Lower lobe of right lung (tissue), 2 donors: ENCODE measurements around the gene PDAP1. TPM values are rescaled to one million over a fixed set of nuclear protein-coding genes. Genes with fewer than 3 reads are reported as not detected.

Source experiments
- ATAC-seq, 2 donors: fragments of 200-7000 bp; cut with Tn5 transposase; one replicate each; pipeline ENCODE4 v1.9.1; 2020 to 2022; ENCODE audit warnings: mild to moderate bottlenecking in 2 of 2, moderate library complexity in 2 of 2
- DNase-seq: peaks from one replicate; pipeline ENCODE4 v3.0.0-alpha.2; 2020
- H3K27ac ChIP-seq: fragments of 200-600 bp; one replicate; pipeline ENCODE4 v1.8.0; 2022
- H3K27me3 ChIP-seq: fragments of 200-600 bp; one replicate; pipeline ENCODE4 v1.8.0; 2022; ENCODE audit warnings: low read depth
- H3K36me3 ChIP-seq: fragments of 200-600 bp; one replicate; pipeline ENCODE4 v1.8.0; 2022; ENCODE audit warnings: mild to moderate bottlenecking
- H3K4me1 ChIP-seq: fragments of 200-600 bp; one replicate; pipeline ENCODE4 v1.8.0; 2022
- H3K4me3 ChIP-seq: fragments of 200-600 bp; one replicate; pipeline ENCODE4 v1.8.0; 2022; ENCODE audit warnings: mild to moderate bottlenecking
- H3K9me3 ChIP-seq: fragments of 200-600 bp; one replicate; pipeline ENCODE4 v1.8.0; 2022
- intact Hi-C: fragments of 100-400 bp; cut with DNase I; formaldehyde crosslinking; loops from one replicate; pipeline ENCODE4 v1.11.0; 2022
- total RNA-seq: library from RNA; stranded (reverse); fragmentation: NEBNext Ultra II Directional; extraction: Animal tissue kit (Norgen Biotek cat#: 25700); gene quantifications from one replicate; pipeline ENCODE4 v1.2.1, GENCODE V29; 2021
- TF ChIP-seq, protein P1 (sequence below): fragments of 200-600 bp; IDR thresholded peaks from one replicate; pipeline ENCODE4 v1.8.0; 2022; ENCODE audit warnings: antibody characterized with exemption, mild to moderate bottlenecking
- donor health status: DM: no; HTN: yes; CAD: no; lungs with severe emphysema.

PDAP1 gene
- total RNA-seq, 1 donor from 2014 or later: 61.6 TPM

DNA sequence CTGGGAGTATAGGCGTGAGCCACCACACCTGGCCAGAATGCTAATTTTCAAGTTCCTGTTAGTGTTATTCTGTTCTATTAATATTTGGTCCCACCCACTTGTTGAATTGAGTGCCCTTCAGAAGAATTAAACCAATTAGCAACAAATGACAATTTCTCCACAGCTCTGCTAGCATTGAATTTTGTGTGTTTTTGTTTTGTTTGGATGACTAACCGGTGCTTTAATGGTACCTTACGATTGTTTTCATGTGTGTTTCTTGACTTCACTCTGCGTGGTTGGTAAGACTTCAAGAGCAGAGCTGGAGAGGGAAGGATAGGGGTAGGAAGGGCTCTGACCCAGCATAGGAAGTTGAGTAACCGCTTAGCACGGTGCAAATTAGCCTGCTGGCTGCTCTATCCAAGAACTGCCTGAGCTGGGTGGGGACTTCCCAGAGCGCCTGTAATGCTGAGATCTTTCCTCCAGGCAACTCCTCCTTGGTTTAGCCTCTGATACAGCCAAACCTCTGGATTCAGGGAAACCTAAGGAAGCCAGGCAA is 29.3 kb downstream of the PDAP1 start:
- Histone ChIP-seq H3K4me3 (peak overlapping the region; percentile 40), H3K27me3 (no peaks in the 10 kb centered on the region), H3K9me3 (no peaks in the 10 kb centered on the region), H3K36me3 (peaks cover 38% of the 10 kb centered on the region), H3K27ac (peak overlapping the region; percentile 88), H3K4me1 (peaks cover 67% of the 10 kb centered on the region)
- ATAC-seq (peak; percentile 74 to 75), DNase-seq (peak; percentile 70)
- intact Hi-C loops: no loop called here
- TF ChIP-seq, protein P1, sequence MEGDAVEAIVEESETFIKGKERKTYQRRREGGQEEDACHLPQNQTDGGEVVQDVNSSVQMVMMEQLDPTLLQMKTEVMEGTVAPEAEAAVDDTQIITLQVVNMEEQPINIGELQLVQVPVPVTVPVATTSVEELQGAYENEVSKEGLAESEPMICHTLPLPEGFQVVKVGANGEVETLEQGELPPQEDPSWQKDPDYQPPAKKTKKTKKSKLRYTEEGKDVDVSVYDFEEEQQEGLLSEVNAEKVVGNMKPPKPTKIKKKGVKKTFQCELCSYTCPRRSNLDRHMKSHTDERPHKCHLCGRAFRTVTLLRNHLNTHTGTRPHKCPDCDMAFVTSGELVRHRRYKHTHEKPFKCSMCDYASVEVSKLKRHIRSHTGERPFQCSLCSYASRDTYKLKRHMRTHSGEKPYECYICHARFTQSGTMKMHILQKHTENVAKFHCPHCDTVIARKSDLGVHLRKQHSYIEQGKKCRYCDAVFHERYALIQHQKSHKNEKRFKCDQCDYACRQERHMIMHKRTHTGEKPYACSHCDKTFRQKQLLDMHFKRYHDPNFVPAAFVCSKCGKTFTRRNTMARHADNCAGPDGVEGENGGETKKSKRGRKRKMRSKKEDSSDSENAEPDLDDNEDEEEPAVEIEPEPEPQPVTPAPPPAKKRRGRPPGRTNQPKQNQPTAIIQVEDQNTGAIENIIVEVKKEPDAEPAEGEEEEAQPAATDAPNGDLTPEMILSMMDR: no peak

DNA sequence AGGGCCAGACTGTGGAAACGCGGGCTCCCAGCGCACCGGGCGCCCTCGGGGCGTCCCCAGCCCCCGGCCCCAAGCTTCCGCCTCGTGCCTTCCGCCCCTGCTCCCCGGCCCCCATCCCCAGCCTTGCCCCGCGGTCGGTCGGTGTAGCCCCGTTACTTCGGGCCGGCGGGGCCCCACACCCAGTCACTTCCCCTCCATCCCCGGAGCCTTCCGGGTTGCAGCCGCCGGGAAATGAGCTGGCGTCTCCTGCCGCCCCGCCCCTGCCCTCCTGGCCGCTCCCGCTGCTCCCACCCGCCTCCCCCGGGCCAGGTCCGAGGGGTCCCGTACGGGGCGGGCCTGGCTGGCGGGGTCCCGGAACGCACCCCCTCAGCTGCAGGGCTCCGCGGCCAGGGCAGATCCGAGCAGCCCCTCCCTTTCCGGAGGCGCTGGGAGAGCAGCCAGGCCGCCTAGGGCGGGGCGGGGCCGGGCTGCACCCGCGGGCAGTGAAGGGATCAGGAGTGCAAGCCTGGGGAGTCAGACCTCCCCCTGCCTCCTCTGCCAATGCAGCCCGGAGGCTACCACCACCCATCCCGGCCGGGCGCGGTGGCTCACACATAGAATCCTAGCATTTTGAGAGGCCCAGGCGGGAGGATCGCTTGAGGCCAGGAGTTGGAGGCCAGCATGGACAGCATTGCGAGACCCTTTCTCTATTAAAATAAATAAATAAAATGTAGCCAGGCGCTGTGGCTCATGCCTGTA is 33.2 kb downstream of the PDAP1 start:
- H3K27ac ChIP-seq: peak overlapping the region; percentile 93
- peak overlapping the region; percentile 96 for H3K4me3 ChIP-seq
- ATAC-seq (peak; percentile 79 to 84), DNase-seq (peak; percentile 89)
- intact Hi-C loops: no loop called here
- H3K4me1 ChIP-seq: peaks cover 67% of the 10 kb centered on the region
- no peaks in the 10 kb centered on the region for H3K9me3 ChIP-seq
- peaks cover 21% of the 10 kb centered on the region for H3K36me3 ChIP-seq
- TF ChIP-seq, protein P1: no peak
- no peaks in the 10 kb centered on the region for H3K27me3 ChIP-seq

DNA sequence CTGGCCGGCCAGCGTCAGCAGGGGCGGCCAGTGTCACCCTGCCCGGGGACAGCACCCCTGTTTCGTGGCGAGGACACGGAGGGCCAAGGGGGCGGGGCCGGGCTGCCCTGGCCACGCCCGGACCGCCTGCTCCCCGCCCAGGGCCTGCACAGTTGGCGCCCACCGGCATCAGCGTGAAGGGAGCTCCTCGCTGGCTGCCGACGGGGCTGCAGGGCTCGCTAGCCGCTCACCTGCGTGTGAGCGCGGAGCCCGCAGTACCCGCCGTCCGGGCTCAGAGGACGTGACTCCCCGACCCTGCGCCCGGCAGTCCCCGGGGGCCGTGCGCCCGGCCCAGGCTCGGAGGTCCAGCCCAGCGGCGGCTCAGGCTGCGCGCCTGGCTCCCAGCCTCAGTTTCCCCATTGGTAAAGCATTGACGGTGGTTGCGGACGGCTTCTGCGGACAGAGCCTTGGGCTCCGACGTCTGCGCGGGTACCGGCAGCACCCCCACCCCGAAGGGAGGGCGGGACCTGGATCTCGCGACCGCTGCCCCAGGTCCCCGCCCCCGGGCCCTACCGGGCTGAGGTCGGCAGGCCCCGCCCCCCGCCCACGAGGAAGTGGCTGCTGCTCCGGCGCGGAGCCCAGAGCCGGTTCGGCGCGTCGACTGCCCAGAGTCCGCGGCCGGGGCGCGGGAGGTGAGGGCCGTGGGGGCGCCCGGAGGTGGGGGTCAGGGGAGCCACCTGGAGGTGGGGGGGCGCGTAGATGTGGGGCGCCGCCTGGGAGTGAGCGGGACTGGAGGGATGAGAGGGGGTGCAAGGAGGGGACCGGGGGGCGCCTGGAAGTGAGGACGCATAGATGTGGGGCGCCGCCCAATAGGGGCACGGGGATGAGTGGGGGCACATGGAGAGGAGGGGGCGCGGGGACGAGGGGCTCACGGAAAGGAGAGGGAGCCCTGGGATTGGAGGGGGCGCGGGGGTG is 34.0 kb downstream of the PDAP1 start, which contains the start of gene ARPC1B:
Gene ARPC1B (plus strand): TSS at position 620 of the 954 bp plus-strand sequence. CDS start 10,985 bp downstream, outside the sequence.
- DNase-seq: peak; percentile 94
- intact Hi-C loops: no loop called here
- peak; percentile 89 to 91 for ATAC-seq
- Histone ChIP-seq H3K4me3 (peak within 1 kb of the TSS; percentile 96), H3K9me3 (no peaks in the 10 kb centered on the region), H3K27me3 (no peaks in the 10 kb centered on the region), H3K27ac (peak within 1 kb of the TSS; percentile 93), H3K4me1 (peaks cover 62% of the 10 kb centered on the region), H3K36me3 (peaks cover 21% of the 10 kb centered on the region)
- TF ChIP-seq, protein P1: no peak

DNA sequence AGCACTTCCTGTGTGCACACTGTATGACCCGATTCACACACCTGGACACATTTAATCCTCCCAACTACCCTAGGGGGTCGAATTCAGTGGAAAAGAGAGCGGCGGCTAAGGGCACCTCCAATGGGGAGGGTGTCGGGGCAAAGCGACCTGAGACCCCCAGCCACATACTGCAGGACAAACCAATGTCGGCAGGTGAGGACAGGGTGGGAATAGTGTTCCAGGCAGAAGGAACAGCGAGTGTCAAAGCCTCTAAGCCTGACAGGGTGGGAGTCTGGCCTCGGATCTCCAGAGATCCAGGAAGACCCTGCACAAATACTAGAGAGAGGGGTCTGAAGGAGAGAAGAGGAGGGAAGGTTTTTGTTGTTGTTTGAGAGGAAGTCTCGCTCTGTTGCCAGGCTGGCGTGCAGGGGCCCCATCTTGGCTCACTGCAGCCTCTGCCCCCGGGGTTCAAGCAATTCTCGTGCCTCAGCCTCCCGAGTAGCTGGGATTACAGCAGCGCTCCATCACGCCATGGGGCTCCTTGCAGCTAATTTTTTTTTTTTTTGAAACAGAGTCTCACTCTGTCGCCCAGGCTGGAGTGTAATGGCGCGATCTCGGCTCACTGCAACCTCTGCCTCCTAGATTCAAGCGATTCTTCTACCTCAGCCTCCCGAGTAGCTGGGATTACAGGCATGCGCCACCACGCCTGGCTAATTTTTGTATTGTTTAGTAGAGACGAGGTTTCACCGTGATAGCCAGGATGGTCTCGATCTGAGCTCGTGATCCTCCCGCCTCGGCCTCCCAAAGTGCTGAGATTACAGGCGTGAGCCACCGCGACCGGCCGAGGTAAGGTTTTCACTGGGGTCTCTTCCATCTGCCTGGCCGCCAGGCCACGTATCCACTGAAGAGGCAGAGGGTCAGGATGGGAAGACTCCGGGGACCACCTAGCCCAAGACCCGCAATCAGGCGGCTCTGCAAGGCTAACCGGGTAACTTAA is 35.0 kb downstream of the PDAP1 start:
- intact Hi-C loops: no loop called here
- ATAC-seq (no peak), DNase-seq (no peak)
- Histone ChIP-seq H3K4me1 (peaks cover 52% of the 10 kb centered on the region), H3K27ac (peak overlapping the region; percentile 93), H3K9me3 (no peaks in the 10 kb centered on the region), H3K36me3 (peaks cover 25% of the 10 kb centered on the region), H3K4me3 (peak overlapping the region; percentile 96), H3K27me3 (no peaks in the 10 kb centered on the region)
- TF ChIP-seq, protein P1: no peak
